ENCODE measurements around the gene ARF1. TPM values are rescaled to one million over a fixed set of nuclear protein-coding genes. Genes with fewer than 3 reads are reported as not detected.

ARF1 gene
- total and polyA plus RNA-seq, 2 of the 13 experiments (the other 11 are each of a cell fraction or from before 2014, with no cell fraction given), result 186 to 327 TPM

GRCh38 chr1:228139931-228140723, 57.6 kb downstream of the ARF1 start, which contains the start of gene GUK1 (continued):
- no peak for TF ChIP-seq FUBP1 (CRISPR knock-in tag; IDR thresholded peaks at IDR 0.05; ENCODE audit: borderline replicate concordance)
- no peak for TF ChIP-seq ZNF281 (CRISPR knock-in tag; IDR thresholded peaks at IDR 0.05; ENCODE audit: borderline replicate concordance)
- TF ChIP-seq KDM4B (CRISPR knock-in tag; IDR thresholded peaks at IDR 0.05), result no peak
- peak in 1 of 2 experiments; percentile 81; a peak in 1 of 4 replicates for TF ChIP-seq KLF16 (CRISPR knock-in tag; IDR thresholded peaks at IDR 0.05)
- TF ChIP-seq ZNF333 (CRISPR knock-in tag; IDR thresholded peaks at IDR 0.05; ENCODE audit: borderline replicate concordance), result peak; percentile 56; the same call in 1 of the 2 replicates
- peak; percentile 99 for TF ChIP-seq ZBTB21 (CRISPR knock-in tag; IDR thresholded peaks at IDR 0.05)
- no peak for TF ChIP-seq ZNF44 (CRISPR knock-in tag; IDR thresholded peaks at IDR 0.05)
- no peak for TF ChIP-seq HNF1A (IDR thresholded peaks at IDR 0.05; ENCODE audit: low read depth)
- peak; percentile 82; the same call in 1 of the 2 replicates for TF ChIP-seq HNF1A (CRISPR knock-in tag; IDR thresholded peaks at IDR 0.05; ENCODE audit: borderline replicate concordance)
- peak; percentile 71; the same call in 1 of the 2 replicates for TF ChIP-seq HES4 (CRISPR knock-in tag; IDR thresholded peaks at IDR 0.05; ENCODE audit: borderline replicate concordance)
- TF ChIP-seq ZNF841 (CRISPR knock-in tag; IDR thresholded peaks at IDR 0.05; ENCODE audit: borderline replicate concordance), result no peak
- peak; percentile 83 for TF ChIP-seq ZNF501 (CRISPR knock-in tag; IDR thresholded peaks at IDR 0.05)
- TF ChIP-seq PPARG (CRISPR knock-in tag; conservative IDR thresholded peaks at IDR 0.05), result no peak
- no peak for TF ChIP-seq SMARCC2 (IDR thresholded peaks at IDR 0.05)
- TF ChIP-seq KDM1A (CRISPR knock-in tag; IDR thresholded peaks at IDR 0.05), result 0 out of 2 replicates have a peak, but pooled peaks have one; percentile 6
- 0 out of 2 replicates have a peak, but pooled peaks have one; percentile 28 for TF ChIP-seq ZMAT3 (CRISPR knock-in tag; conservative IDR thresholded peaks at IDR 0.05)
- TF ChIP-seq PATZ1 (CRISPR knock-in tag; IDR thresholded peaks at IDR 0.05), result peak; percentile 77
- TF ChIP-seq ZBTB3 (CRISPR knock-in tag; IDR thresholded peaks at IDR 0.05; ENCODE audit: borderline replicate concordance, low read depth), result 0 out of 2 replicates have a peak, but pooled peaks have one; percentile 33
